ENCODE results near the gene MYH14. TPM values are rescaled to one million over a fixed set of nuclear protein-coding genes. Genes with fewer than 3 reads are reported as not detected.
A peak's percentile ranks its signal among the peaks of the same experiment; 100 is the strongest.

MYH14 gene
- polyA plus RNA-seq, 4 donors: 202 to 392 (median 242) TPM

GRCh38 chr19:50325310-50326100 is 122.1 kb downstream of the MYH14 start:
- peak; percentile 65 to 87 for DNase-seq
- Histone ChIP-seq H3K27ac (ENCODE audit: low read depth in 1 of 3, low read length in 2 of 3) (no peak overlapping the region), H3K9me3 (ENCODE audit: control insufficient read depth in 2 of 2, insufficient read depth in 1 of 2, low read depth in 1 of 2, low read length in 1 of 2) (peaks cover 0 to 3% of the 10 kb centered on the region in 2 donors), H3K4me1 (ENCODE audit: control insufficient read depth in 3 of 3, insufficient read depth in 2 of 3, low read depth in 1 of 3, low read length in 2 of 3) (peaks cover 3 to 22% (median 3%) of the 10 kb centered on the region in 3 donors), H3K27me3 (ENCODE audit: control insufficient read depth in 3 of 3, insufficient read depth in 3 of 3, low read length in 3 of 3) (peaks cover 0 to 42% (median 12%) of the 10 kb centered on the region in 3 donors), H3K36me3 (ENCODE audit: control insufficient read depth in 3 of 3, insufficient read depth in 2 of 3, low read depth in 1 of 3, low read length in 3 of 3) (no peaks in the 10 kb centered on the region), H3K4me3 (ENCODE audit: low read depth in 1 of 3, low read length in 3 of 3) (peak overlapping the region in 1 of 3 donors; percentile 10)
- WGBS, 3 donors: 1 to 2% (median 2%) methylated on average over 36 to 48 of the region's 48 CpGs
- FAIRE-seq: no peak

- Histone ChIP-seq H3K36me3 (ENCODE audit: control insufficient read depth in 3 of 3, insufficient read depth in 2 of 3, low read depth in 1 of 3, low read length in 3 of 3) (no peaks in the 10 kb centered on the region), H3K4me3 (ENCODE audit: low read depth in 1 of 3, low read length in 3 of 3) (no peak overlapping the region), H3K4me1 (ENCODE audit: control insufficient read depth in 3 of 3, insufficient read depth in 2 of 3, low read depth in 1 of 3, low read length in 2 of 3) (peaks cover 3 to 28% (median 3%) of the 10 kb centered on the region in 3 donors), H3K27me3 (ENCODE audit: control insufficient read depth in 3 of 3, insufficient read depth in 3 of 3, low read length in 3 of 3) (peaks cover 0 to 49% (median 13%) of the 10 kb centered on the region in 3 donors), H3K9me3 (ENCODE audit: control insufficient read depth in 2 of 2, insufficient read depth in 1 of 2, low read depth in 1 of 2, low read length in 1 of 2) (peaks cover 0 to 3% of the 10 kb centered on the region in 2 donors), H3K27ac (ENCODE audit: low read depth in 1 of 3, low read length in 2 of 3) (no peak overlapping the region)
- no peak for FAIRE-seq
- no peak for DNase-seq
- 4 to 12% (median 6%) methylated on average over 23 to 26 of the region's 26 CpGs for WGBS, 3 donors
Observed at GRCh38 chr19:50326101-50326664, 122.8 kb downstream of the MYH14 start.

- peaks cover 0 to 5% of the 10 kb centered on the region in 2 donors for H3K9me3 ChIP-seq (ENCODE audit: control insufficient read depth in 2 of 2, insufficient read depth in 1 of 2, low read depth in 1 of 2, low read length in 1 of 2)
- FAIRE-seq (no peak), DNase-seq (no peak)
- peaks cover 0 to 57% (median 17%) of the 10 kb centered on the region in 3 donors for H3K27me3 ChIP-seq (ENCODE audit: control insufficient read depth in 3 of 3, insufficient read depth in 3 of 3, low read length in 3 of 3)
- 34 to 45% (median 40%) methylated on average over 3 to 4 of the region's 4 CpGs for WGBS, 3 donors
- no peak overlapping the region for H3K27ac ChIP-seq (ENCODE audit: low read depth in 1 of 3, low read length in 2 of 3)
- no peak overlapping the region for H3K4me3 ChIP-seq (ENCODE audit: low read depth in 1 of 3, low read length in 3 of 3)
- peaks cover 3 to 34% (median 3%) of the 10 kb centered on the region in 3 donors for H3K4me1 ChIP-seq (ENCODE audit: control insufficient read depth in 3 of 3, insufficient read depth in 2 of 3, low read depth in 1 of 3, low read length in 2 of 3)
- no peaks in the 10 kb centered on the region for H3K36me3 ChIP-seq (ENCODE audit: control insufficient read depth in 3 of 3, insufficient read depth in 2 of 3, low read depth in 1 of 3, low read length in 3 of 3)
Observed at GRCh38 chr19:50327013-50327412, 123.6 kb downstream of the MYH14 start.

- H3K4me3 ChIP-seq (ENCODE audit: low read depth in 1 of 3, low read length in 3 of 3): peak overlapping the region in 1 of 3 donors; percentile 50
Observed at GRCh38 chr19:50327461-50328223, 124.2 kb downstream of the MYH14 start.

GRCh38 chr19:50328224-50328872 is 124.9 kb downstream of the MYH14 start:
- peak overlapping the region in 1 of 3 donors; percentile 50 for H3K4me3 ChIP-seq (ENCODE audit: low read depth in 1 of 3, low read length in 3 of 3)
- DNase-seq (peak in 1 of 2 donors; percentile 43), FAIRE-seq (no peak)
- H3K36me3 ChIP-seq (ENCODE audit: control insufficient read depth in 3 of 3, insufficient read depth in 2 of 3, low read depth in 1 of 3, low read length in 3 of 3): no peaks in the 10 kb centered on the region
- peaks cover 0 to 69% (median 23%) of the 10 kb centered on the region in 3 donors for H3K27me3 ChIP-seq (ENCODE audit: control insufficient read depth in 3 of 3, insufficient read depth in 3 of 3, low read length in 3 of 3)
- peaks cover 3 to 47% (median 3%) of the 10 kb centered on the region in 3 donors for H3K4me1 ChIP-seq (ENCODE audit: control insufficient read depth in 3 of 3, insufficient read depth in 2 of 3, low read depth in 1 of 3, low read length in 2 of 3)
- H3K27ac ChIP-seq (ENCODE audit: low read depth in 1 of 3, low read length in 2 of 3): no peak overlapping the region
- 1 to 3% (median 1%) methylated on average over 41 to 104 of the region's 104 CpGs for WGBS, 3 donors
- peaks cover 0 to 5% of the 10 kb centered on the region in 2 donors for H3K9me3 ChIP-seq (ENCODE audit: control insufficient read depth in 2 of 2, insufficient read depth in 1 of 2, low read depth in 1 of 2, low read length in 1 of 2)

More at GRCh38 chr19:50327461-50328223, 124.2 kb downstream of the MYH14 start:
- 12 to 18% (median 16%) methylated on average over 12 to 20 of the region's 20 CpGs for WGBS, 3 donors
- Histone ChIP-seq H3K27me3 (ENCODE audit: control insufficient read depth in 3 of 3, insufficient read depth in 3 of 3, low read length in 3 of 3) (peaks cover 0 to 63% (median 23%) of the 10 kb centered on the region in 3 donors), H3K36me3 (ENCODE audit: control insufficient read depth in 3 of 3, insufficient read depth in 2 of 3, low read depth in 1 of 3, low read length in 3 of 3) (no peaks in the 10 kb centered on the region), H3K27ac (ENCODE audit: low read depth in 1 of 3, low read length in 2 of 3) (no peak overlapping the region), H3K4me1 (ENCODE audit: control insufficient read depth in 3 of 3, insufficient read depth in 2 of 3, low read depth in 1 of 3, low read length in 2 of 3) (peaks cover 3 to 40% (median 3%) of the 10 kb centered on the region in 3 donors), H3K9me3 (ENCODE audit: control insufficient read depth in 2 of 2, insufficient read depth in 1 of 2, low read depth in 1 of 2, low read length in 1 of 2) (peaks cover 0 to 5% of the 10 kb centered on the region in 2 donors)
- FAIRE-seq (no peak), DNase-seq (no peak)

GRCh38 chr19:50328873-50329145 is 125.4 kb downstream of the MYH14 start:
- H3K27ac ChIP-seq (ENCODE audit: low read depth in 1 of 3, low read length in 2 of 3): no peak overlapping the region

GRCh38 chr19:50329146-50329925 is 125.9 kb downstream of the MYH14 start, which contains the start of gene KCNC3:
KCNC3 (minus strand) TSS chr19:50329377; CDS start chr19:50329082, 295 bp downstream.
- peaks cover 3 to 52% (median 3%) of the 10 kb centered on the region in 3 donors for H3K4me1 ChIP-seq (ENCODE audit: control insufficient read depth in 3 of 3, insufficient read depth in 2 of 3, low read depth in 1 of 3, low read length in 2 of 3)
- DNase-seq (peak; percentile 97), FAIRE-seq (no peak)
- peaks cover 0 to 5% of the 10 kb centered on the region in 2 donors for H3K9me3 ChIP-seq (ENCODE audit: control insufficient read depth in 2 of 2, insufficient read depth in 1 of 2, low read depth in 1 of 2, low read length in 1 of 2)
- H3K36me3 ChIP-seq (ENCODE audit: control insufficient read depth in 3 of 3, insufficient read depth in 2 of 3, low read depth in 1 of 3, low read length in 3 of 3): no peaks in the 10 kb centered on the region
- peak within 1 kb of the TSS in 2 of 3 donors; percentile 24 to 50 for H3K4me3 ChIP-seq (ENCODE audit: low read depth in 1 of 3, low read length in 3 of 3)
- H3K27ac ChIP-seq (ENCODE audit: low read depth in 1 of 3, low read length in 2 of 3): peak within 1 kb of the TSS in 2 of 3 donors; percentile 35 to 47
- peaks cover 0 to 69% (median 23%) of the 10 kb centered on the region in 3 donors for H3K27me3 ChIP-seq (ENCODE audit: control insufficient read depth in 3 of 3, insufficient read depth in 3 of 3, low read length in 3 of 3)
- 1 to 2% (median 1%) methylated on average over 43 of the region's 43 CpGs for WGBS, 3 donors

More at GRCh38 chr19:50328873-50329145, 125.4 kb downstream of the MYH14 start:
- peaks cover 0 to 5% of the 10 kb centered on the region in 2 donors for H3K9me3 ChIP-seq (ENCODE audit: control insufficient read depth in 2 of 2, insufficient read depth in 1 of 2, low read depth in 1 of 2, low read length in 1 of 2)
- no peaks in the 10 kb centered on the region for H3K36me3 ChIP-seq (ENCODE audit: control insufficient read depth in 3 of 3, insufficient read depth in 2 of 3, low read depth in 1 of 3, low read length in 3 of 3)
- 2 to 4% (median 3%) methylated on average over 13 to 40 of the region's 40 CpGs for WGBS, 3 donors
- FAIRE-seq (no peak), DNase-seq (no peak)
- peaks cover 3 to 47% (median 3%) of the 10 kb centered on the region in 3 donors for H3K4me1 ChIP-seq (ENCODE audit: control insufficient read depth in 3 of 3, insufficient read depth in 2 of 3, low read depth in 1 of 3, low read length in 2 of 3)
- H3K27me3 ChIP-seq (ENCODE audit: control insufficient read depth in 3 of 3, insufficient read depth in 3 of 3, low read length in 3 of 3): peaks cover 0 to 69% (median 23%) of the 10 kb centered on the region in 3 donors
- peak overlapping the region in 1 of 3 donors; percentile 50 for H3K4me3 ChIP-seq (ENCODE audit: low read depth in 1 of 3, low read length in 3 of 3)
